Kidney tubule cell (primary cell): ENCODE data around the gene ANGPTL7.

Source experiments
- DNase-seq: peaks from one replicate; pipeline ENCODE4 v3.0.0-alpha.2; 2018; ENCODE audit warnings: low spot score

Gene ANGPTL7

GRCh38 chr1:11204396-11205190, 15.4 kb downstream of the ANGPTL7 start:
- DNase-seq: peak; percentile 9

- DNase-seq: no peak
These were observed 18.9 kb downstream of the ANGPTL7 start for GRCh38 chr1:11207898-11208611.

- no peak for DNase-seq
These were observed 22.3 kb downstream of the ANGPTL7 start for GRCh38 chr1:11211461-11211860.

GRCh38 chr1:11211925-11212587, 22.9 kb downstream of the ANGPTL7 start:
- no peak for DNase-seq

- no peak for DNase-seq
These were observed 25.7 kb downstream of the ANGPTL7 start for GRCh38 chr1:11214698-11215380.

- DNase-seq: no peak
These were observed 26.3 kb downstream of the ANGPTL7 start for GRCh38 chr1:11215381-11216005.

- DNase-seq: no peak
These were observed 26.9 kb downstream of the ANGPTL7 start for GRCh38 chr1:11216074-11216473.

GRCh38 chr1:11227106-11228077, 38.2 kb downstream of the ANGPTL7 start:
- no peak for DNase-seq

- no peak for DNase-seq
These were observed 40.0 kb downstream of the ANGPTL7 start for GRCh38 chr1:11229203-11229602.

GRCh38 chr1:11233208-11233607, 44.1 kb downstream of the ANGPTL7 start:
- DNase-seq: no peak

- no peak for DNase-seq
These were observed 48.2 kb downstream of the ANGPTL7 start for GRCh38 chr1:11237356-11237755.

GRCh38 chr1:11238311-11238710, 49.2 kb downstream of the ANGPTL7 start:
- DNase-seq: no peak

GRCh38 chr1:11245248-11245647, 56.1 kb downstream of the ANGPTL7 start:
- DNase-seq: no peak
